ENCODE measurements around the gene SLC12A1.

Gene SLC12A1

DNA sequence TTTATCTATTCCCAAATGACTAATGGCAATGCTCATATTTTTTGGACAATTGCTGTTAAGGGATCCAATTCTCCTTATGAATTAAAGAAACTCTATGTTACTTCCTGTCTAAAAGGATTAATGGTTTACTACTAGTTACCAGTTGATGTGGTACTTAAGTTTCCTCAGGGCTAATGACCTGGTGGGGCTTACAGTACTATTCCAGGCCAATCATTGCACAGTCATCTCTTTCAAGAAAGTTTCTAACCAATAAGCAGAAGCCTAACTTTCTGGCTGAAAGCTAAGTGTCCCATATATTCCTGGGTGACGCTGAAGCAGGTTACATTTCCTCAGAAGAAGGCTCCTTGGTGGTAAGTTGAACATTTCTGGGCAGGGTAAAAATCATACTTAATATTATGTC lies at the start of gene SLC12A1:
SLC12A1 (plus strand) TSS at position 322 of the 400 bp plus-strand sequence. CDS start 1,418 bp downstream, outside the sequence.
- ATAC-seq: no peak

DNA sequence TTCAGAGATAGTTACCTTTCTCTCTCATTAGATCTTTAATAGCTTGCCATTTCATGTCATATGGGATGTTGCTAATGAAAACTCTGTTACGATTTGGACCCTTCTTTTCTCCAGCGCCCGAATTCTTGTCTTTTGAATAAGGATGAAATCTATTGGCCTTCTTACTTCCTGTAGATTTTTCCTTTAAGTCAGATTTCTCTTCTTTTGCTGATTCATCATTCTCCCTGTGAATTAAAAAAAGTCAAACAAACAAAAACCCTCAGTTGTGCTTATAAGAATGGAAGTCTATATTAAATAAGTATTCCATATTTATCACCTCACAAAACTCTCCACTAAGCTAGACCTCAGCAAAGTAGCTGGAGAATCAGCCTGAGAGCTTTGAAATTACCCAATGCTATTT lies 37.5 kb upstream of the SLC12A1 start:
- ATAC-seq: no peak

DNA sequence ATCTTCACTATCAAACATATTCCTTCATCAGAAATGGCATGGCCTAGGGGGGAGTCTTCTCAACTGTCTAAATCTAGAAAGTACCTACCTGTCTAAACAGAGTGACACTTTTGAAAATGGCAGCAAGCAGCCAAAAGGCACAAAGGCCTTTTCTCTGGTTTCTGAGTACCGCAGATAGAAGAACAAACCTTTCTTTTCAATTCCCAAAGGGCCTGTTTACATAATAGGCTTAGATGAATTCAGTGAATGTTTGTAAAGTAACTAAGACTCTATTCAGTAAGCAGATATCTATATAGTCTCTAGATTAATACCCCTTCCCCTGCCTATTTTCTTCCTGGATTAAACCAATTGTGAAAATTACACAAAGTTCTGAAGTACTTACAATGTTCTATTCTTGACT lies 35.1 kb upstream of the SLC12A1 start:
- no peak for ATAC-seq

DNA sequence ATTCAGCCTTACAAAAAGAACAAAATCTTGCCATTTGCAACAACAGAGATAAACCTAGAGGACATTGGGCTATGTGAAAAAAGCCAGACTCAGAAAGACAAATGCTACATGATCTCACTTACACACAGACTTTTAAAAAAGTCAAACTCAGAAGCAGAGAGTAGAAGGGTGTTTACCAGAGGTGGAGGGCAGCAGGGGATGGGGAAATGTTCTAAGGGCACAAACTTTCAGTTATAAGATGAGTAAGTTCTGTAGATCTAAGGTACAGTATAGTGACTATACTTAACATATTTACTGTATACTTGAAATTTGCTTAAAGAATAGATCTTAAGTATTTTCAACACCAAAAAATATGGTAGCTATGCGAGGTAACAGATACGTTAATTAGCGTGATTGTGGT lies 31.0 kb upstream of the SLC12A1 start:
- no peak for ATAC-seq

DNA sequence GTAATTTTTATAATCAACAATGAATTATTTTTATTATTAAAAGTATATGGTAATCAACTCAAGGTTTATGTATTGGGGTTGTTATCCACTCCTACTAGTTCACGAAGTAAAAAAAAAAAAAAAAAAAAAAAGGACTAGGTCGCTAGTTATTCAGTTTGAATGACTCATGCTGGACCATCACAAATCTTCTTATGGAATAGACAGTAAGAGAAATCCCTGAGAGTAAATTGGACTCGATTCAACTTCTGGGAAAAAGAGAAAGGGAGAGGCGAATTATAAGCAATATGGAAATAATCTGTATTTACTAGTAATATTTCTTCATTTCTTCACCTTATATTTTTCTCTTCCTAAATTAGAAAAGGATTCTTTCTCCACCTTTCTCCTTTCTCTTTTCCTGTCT lies 30.0 kb upstream of the SLC12A1 start:
- ATAC-seq: no peak

DNA sequence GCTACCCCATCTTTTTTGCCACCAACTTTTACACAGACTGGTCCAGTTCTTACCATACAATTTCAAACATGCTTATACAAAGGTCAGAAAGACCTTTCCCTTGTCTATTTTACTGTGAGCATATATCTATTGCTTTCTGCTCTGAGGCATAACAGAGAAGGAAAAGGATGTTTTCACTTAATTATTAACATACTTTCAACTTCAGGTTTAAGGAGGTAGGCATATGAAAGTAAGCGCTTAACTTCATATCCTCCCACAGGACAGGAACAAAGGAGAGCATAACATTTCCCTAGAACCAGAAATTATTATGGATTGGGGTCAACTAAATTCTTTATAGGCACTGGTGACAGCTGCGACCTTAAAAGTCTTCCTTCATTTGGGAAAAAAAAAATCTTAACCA lies 29.1 kb upstream of the SLC12A1 start:
- no peak for ATAC-seq

DNA sequence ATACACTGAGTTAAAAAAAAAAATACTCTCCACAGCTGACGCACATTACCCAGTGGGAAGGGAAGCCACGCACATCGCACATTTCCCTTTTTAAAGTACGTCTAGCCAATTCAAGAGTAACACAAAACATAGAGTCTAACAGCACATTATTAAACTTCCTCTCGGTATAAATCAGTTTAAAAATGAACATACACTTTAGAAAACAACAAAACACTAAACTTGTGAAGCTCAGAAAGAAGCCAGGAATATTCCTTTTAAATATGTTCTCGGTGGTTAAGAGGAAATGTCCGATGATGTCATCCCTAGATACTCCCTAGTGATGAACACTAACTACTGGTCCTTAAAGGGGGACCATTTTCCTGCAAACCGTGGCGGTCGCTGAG lies 28.7 kb upstream of the SLC12A1 start:
- ATAC-seq: peak; percentile 31 to 54

DNA sequence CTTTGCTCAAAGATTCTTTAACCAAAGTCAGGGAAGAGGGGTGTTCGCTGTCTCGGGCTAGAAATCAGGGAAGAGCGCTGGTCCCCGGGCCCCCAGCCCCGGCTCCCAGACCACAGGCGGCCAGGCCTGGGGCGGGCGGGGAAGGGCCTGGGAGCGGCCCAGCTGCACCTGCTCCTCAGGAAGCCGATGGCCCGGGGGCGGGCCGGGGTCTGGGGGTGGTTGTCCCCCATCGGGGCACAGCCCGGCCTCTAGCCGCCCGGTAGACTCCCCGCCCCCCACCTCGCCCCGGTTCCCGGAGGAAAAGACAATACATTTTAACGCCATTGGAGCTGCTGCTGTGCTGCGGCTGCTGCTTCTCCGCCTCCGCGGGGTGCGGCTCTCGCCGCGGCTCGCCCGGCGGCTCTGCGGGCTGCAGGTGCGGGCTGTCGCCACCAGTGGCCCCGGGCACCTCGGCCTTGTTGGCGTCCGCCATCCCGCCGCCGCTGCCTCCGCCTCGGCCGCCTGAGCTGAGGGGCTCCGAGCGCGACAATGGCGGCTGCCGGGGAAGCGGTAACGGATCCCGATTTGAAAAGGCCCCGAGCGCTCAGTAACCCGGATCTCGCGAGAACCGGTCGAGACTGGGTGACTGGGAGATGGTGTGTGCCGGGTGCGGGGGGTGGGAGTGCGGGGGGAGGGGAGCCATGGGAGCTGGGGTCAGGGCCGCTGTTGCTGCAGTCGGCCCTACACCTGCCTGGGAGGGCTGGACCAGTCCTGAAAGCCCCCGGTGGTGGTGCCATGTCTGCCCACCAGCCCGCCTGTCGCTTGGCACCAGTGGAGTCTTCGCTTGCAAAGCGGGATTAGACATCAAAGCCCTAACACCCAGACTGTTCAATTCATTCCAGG lies 28.1 kb upstream of the SLC12A1 start, which contains the start of gene MYEF2:
MYEF2 (minus strand) TSS at position 530 of the 882 bp plus-strand sequence; CDS start at position 472, 58 bp downstream.
- ATAC-seq: peak; percentile 78 to 82

DNA sequence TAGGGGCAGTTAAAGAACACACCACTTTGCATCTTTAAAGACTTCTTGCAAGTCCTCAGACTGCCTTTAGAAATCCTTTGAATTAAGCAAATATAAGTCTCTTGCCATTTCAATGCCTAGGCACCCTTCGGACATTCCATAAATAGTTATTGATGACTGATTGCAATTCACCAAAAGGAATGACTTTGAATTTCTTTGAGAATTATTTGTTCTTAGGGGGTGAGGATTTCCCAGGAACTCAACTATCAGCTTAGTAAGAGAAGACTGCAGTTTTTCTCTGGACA lies 27.5 kb upstream of the SLC12A1 start:
- no peak for ATAC-seq

DNA sequence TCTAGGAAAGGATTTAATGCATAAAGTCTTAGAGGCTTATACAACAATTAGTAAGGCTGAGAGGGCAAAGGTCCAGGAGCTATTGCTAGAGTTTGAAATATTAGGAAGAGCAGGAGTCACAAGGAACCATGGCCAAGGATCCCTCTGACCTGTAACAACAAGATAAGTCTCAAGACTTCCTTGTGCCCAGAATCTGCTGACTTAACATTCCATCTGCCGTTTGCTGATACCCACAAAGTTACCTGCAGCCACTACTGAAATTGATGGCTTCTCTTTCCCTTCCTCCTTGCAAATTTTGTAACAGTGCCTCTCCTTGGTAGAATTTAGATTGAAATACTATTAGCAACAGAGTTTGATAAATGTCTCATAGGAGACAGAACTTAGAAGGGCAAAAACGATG lies 23.4 kb upstream of the SLC12A1 start:
- ATAC-seq: no peak

DNA sequence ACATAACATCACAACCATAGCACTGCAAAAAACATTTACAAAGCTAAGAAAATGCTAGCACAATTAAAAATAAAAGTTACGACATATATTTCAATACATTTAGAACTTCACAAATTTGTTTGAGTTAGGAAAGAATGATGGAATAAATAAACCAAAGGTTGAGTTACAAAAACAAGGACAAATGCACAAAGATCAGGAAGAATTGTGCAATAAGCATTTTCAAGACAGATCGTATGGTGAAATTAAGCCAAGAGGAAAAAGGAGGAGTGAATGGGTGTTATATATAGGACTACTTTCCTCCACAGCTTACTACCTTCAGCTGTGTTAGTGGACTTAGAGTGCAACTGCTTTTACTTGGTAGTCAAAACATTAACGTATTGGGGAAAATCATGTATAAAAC lies 20.6 kb upstream of the SLC12A1 start:
- no peak for ATAC-seq

DNA sequence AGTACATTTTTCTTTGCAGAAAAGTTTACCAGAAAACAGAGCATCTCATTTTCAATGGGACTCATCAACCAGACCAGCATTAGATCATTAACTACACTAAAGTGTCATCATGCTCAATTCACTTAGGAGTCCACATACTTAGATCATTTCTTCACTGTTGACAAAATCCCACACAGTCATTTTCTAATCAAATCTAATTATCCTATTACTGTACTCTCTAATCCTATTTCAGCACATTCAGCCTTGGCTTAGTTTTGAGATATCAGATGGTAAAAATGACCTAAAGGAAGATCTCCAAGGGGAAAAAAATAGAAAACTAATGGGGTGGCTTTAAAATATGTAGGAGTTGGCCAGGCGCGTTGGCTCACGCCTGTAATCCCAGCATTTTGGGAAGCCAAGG lies 19.8 kb upstream of the SLC12A1 start:
- ATAC-seq: no peak

DNA sequence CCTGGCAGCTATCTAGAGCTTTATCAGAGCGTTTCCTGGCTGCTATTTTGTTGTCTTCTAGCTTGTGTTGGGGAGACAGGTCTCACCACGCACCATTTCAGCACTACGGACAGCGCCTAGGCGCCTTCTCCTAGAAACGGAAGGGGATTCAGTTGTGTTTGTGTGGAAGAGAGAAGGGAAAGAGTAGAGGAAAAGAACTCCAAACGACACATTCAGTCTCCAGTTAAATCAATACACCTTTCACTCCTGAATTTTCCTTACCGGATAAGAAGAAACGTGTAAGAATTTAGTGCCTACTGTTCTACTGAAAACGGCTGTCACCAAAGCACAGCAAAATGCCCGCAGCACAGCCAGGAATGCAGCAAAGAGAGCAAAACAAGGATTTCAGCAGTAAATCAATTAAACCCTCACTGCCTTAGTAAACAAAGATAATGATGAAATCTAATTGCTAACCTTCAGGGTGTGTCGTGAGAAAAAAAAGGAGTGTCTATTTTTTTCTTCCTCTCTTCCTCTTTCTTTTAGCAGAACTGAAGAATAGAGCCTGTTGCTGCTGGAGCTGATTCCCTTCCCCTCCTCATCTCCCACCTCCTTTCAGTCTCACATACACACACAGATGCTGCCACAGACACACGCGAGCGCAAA lies 15.0 kb upstream of the SLC12A1 start:
- ATAC-seq: no peak

DNA sequence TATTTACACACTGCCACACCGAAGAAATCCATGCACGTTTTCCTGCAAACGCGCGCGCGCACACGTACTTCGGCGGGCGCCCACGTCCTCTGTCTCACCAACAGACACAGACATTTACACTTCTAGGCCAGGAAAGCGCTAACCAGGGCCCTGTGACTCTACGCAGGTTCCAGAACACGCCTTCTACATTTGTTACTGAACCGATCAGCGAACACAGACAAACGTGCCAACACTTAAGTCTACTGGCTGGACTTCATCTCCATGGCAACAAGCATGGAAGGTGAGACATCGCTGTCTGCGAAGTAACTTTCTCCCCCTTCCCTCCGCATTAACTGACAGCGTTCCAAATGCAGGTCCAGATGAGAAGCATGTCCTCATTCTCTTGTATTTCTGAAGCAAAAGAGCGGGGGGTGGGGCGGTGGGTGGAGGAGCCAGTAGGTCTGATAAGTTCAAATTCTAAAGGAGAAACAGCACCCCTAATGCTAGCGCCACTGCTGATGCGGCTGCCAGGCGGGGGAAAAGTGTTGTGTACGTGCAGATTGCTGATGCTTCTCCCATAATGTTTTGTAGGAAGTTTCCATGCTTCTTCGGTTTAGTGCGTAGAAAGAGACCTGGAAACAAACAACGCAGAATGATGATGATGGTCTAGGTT lies 14.4 kb upstream of the SLC12A1 start, which contains the start of gene CTXN2:
CTXN2 (plus strand) TSS at position 92 of the 652 bp plus-strand sequence. CDS start 9,636 bp downstream, outside the sequence.
- ATAC-seq: no peak

DNA sequence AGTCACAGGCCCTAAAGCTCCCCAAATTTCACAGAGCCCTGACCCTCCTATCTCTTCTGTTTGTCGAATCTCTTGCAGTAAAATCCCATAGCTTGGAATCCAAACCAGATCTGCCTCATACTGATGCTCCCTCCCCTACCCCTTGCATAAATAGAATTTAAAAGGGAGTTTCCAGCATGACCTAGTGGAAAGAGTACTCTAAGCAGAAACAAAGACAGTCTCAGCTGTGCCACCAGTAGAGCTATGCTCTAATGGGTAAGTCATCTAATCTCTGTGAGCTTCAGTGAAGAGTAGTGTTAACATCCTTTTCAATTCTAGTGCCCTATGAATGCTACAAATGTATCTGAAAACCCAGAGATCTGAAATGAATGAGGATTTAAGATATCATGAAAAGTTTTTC lies 4.0 kb upstream of the SLC12A1 start:
- ATAC-seq: no peak

DNA sequence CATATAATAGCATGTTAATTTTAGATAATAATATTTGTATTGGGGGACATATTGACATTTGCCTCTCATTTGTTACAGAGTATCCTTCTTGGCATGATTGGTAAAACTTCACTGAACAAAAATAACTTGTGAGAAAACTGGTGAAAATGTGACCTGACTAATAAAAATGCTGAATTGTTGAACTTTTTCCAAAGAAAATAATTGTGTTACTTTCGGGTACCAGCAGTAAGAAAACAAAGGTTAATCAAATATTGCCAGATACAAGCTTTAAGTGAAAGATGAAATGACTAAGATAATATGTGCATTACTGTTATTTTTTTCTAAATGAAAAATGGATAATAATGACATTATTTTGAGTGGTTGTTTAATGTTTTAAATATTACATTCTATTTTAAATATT lies 15.2 kb downstream of the SLC12A1 start:
- ATAC-seq: no peak

DNA sequence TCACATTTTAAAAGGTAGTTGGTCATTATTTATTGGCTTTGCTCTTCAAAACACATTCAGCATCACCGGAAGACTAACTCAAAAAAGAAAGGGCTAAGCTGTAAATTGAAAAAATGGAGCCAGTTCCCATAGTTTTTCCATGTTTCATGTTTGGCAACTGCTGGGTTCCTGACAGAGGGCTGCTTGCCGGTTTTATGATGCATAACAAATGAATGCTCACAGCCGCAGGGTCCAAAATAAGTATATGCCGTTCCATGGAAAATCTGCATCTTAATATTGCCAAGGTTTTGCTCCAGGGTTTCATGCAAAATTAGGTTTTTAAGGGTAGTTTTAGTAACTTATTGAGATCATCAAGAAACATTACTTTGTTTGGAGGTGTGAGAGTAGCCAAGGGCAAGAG lies 15.8 kb downstream of the SLC12A1 start:
- no peak for ATAC-seq

DNA sequence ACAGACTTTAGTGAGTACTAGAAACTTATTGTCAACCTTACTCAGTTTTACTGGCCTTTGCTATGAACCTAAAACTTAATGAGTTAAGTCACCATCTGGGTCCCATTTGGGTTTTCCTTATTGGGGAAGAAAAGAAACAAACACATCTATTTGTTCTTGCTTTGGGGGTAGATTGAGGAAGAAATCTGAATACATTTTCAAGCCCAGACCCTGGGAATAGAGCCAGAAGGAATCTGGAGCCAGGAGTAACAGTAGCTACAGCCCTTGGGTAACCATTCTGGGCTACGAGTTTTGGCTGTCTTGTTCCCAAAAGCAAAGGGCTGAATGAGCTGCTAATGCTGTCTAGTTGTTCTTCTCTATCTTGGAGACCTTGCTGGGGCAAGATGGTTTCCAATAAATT lies 16.5 kb downstream of the SLC12A1 start:
- no peak for ATAC-seq

DNA sequence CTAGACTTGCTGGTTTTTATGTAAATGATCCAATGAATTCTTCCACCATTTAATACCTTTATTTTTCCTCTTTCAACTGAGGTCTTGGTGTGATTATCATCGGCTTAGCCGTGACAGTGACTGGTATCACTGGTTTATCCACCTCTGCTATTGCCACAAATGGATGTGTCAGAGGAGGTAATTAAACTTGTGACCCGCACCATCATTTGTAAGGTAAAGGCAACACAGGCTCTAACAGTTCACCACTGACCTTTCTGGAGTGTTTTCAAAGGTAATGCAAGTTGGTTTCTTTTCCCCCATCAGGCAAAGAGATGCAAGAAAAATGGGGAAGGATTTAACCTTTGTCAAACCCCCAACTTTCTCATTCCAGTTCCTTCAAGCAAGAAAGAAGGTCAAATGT lies 19.7 kb downstream of the SLC12A1 start:
- ATAC-seq: no peak

DNA sequence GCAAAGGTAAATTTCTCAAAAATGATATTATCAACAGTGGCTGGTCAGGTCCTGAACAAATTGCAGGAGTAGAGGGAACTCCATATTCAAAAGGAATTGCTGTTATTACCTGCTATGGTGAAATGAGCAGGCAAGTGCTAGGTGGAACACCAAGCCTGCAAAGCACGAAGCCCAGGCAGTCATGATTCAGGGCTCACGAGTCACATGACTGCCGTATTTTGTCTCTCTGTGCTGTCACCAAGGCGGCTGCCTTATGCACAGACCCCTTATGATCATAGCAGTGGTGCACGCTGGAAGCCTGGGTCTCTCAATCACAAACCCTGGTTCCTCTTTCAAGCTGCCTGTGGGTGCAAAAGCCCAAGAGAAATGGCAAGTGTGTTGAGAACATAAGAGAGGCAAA lies 24.4 kb downstream of the SLC12A1 start:
- ATAC-seq: no peak

DNA sequence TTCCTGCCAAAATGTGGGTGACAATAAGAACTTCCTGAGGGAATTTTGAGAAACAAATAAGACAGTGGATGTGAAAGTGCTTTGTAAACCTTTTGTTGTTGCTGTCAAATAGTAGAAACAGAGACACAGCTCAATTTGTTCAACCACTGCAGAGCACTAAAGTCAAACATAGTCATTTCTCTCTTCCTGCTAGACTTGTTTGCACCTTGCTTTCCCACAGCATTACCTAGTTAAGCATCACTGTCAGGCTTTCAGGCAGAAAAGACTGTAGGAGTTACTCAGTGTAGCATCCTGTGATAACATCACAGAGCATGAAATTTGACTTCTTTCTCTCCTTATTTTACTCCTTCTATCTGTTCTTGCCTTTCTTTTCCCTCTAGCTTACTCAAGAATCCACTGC lies 27.1 kb downstream of the SLC12A1 start:
- ATAC-seq: no peak

DNA sequence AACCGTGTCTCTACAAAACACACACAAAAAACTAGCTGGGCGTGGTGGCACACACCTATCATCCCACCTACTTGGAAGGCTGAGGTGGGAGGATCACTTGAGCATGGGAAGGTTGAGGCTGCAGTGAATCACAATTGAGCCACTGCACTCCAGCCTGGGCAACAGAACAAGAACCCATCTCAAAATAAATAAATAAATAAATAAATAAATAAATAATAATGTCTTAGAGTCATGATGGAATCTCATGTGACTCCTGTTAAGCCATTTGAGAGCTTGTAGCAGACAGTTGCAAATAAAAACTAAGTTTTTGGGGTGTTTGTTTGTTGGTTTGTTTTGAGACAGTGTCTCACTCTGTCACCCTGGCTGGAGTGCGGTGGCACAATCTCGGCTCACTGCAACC lies 33.2 kb downstream of the SLC12A1 start:
- no peak for ATAC-seq

DNA sequence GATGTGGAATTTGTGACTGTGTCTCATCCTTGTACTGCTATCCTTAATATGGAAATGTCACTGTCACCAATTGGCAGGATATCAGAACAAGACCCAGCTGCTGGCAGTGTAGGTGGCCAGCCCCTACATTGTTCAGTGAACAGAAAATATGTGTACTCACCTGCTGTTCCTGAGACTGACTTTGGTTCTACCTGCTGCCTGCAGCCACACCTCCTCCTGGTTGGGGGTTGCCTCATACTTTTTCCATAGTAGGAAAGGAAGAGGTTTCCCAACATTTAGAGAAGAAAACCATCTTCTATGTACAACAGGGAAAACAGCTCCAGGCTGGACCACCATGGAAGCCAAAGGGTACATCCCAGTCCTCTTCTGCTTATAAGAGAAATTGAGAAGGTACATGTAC lies 35.9 kb downstream of the SLC12A1 start:
- ATAC-seq: no peak

DNA sequence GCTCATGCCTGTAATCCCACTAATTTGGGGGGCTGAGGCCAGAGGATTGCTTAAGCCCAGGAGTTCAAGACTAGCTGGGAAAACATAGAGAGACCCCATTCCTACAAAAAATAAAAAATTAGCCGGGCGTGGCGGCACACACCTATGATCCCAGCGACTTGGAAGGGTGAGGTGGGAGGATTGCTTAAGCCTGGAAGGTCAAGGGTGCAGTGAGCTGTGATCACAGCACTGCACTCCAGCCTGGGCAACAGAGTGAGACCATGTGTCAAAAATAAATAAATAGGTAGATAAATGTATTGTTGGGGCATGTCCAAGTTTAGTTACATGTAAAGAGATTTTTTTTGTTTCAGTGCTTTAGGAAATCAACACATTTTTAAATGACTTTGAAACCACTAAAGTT lies 36.4 kb downstream of the SLC12A1 start:
- ATAC-seq: no peak
